Measurements from ENCODE around the gene ARHGAP23. TPM values are rescaled to one million over a fixed set of nuclear protein-coding genes. Genes with fewer than 3 reads are reported as not detected.
A peak's percentile ranks its signal among the peaks of the same experiment; 100 is the strongest.

Gene ARHGAP23
- total and polyA plus RNA-seq, 2 experiments from 2014 or later = 16.0 to 30.0 TPM

- Histone ChIP-seq H3K4me2 (no peak overlapping the region), H4K20me1 (ENCODE audit: insufficient read depth, poor library complexity, severe bottlenecking) (peaks cover 4% of the 10 kb centered on the region), H3K9me2 (replicated peaks; ENCODE audit: insufficient read depth) (no peaks in the 10 kb centered on the region), H3K4me3 (no peak overlapping the region), H3K36me3 (replicated peaks; ENCODE audit: insufficient read depth, low read depth) (no peaks in the 10 kb centered on the region), H3K27ac (no peak overlapping the region), H3K9me3 (ENCODE audit: low read depth) (no peaks in the 10 kb centered on the region), H3K4me1 (ENCODE audit: insufficient read depth) (peaks cover 8% of the 10 kb centered on the region), H3K27me3 (no peaks in the 10 kb centered on the region), H3K79me2 (no peaks in the 10 kb centered on the region), H2AFZ (no peak overlapping the region)
- TF ChIP-seq EZH2 (IDR thresholded peaks at IDR 0.05; ENCODE audit: borderline replicate concordance) = no peak
- TF ChIP-seq CTCF (IDR thresholded peaks at IDR 0.05; ENCODE audit: poor library complexity) = no peak
- TF ChIP-seq EZH2phosphoT487 (IDR thresholded peaks at IDR 0.05; ENCODE audit: low read depth, severe bottlenecking, unreplicated experiment) = no peak
- 53% methylated on average over 5 of the region's 7 CpGs for WGBS (ENCODE audit: low lambda C conversion rate, missing lambda C conversion rate)
- DNase-seq (ENCODE audit: low spot score) = no peak
Observed at GRCh38 chr17:38443356-38444031, 15.2 kb downstream of the ARHGAP23 start.

- Histone ChIP-seq H3K9me3 (ENCODE audit: low read depth) (no peaks in the 10 kb centered on the region), H3K36me3 (replicated peaks; ENCODE audit: insufficient read depth, low read depth) (no peaks in the 10 kb centered on the region), H4K20me1 (ENCODE audit: insufficient read depth, poor library complexity, severe bottlenecking) (peaks cover 4% of the 10 kb centered on the region), H3K27me3 (no peaks in the 10 kb centered on the region), H2AFZ (no peak overlapping the region), H3K9me2 (replicated peaks; ENCODE audit: insufficient read depth) (no peaks in the 10 kb centered on the region), H3K79me2 (no peaks in the 10 kb centered on the region), H3K4me1 (ENCODE audit: insufficient read depth) (peaks cover 15% of the 10 kb centered on the region), H3K27ac (no peak overlapping the region), H3K4me3 (no peak overlapping the region), H3K4me2 (no peak overlapping the region)
- no peak for TF ChIP-seq EZH2 (IDR thresholded peaks at IDR 0.05; ENCODE audit: borderline replicate concordance)
- peak; percentile 86 for TF ChIP-seq CTCF (IDR thresholded peaks at IDR 0.05; ENCODE audit: poor library complexity)
- TF ChIP-seq EZH2phosphoT487 (IDR thresholded peaks at IDR 0.05; ENCODE audit: low read depth, severe bottlenecking, unreplicated experiment) = no peak
- 22% methylated on average over 13 of the region's 14 CpGs for WGBS (ENCODE audit: low lambda C conversion rate, missing lambda C conversion rate)
- DNase-seq (ENCODE audit: low spot score) = peak; percentile 88
Observed at GRCh38 chr17:38444151-38444550, 15.9 kb downstream of the ARHGAP23 start.

GRCh38 chr17:38447502-38448085 lies 19.3 kb downstream of the ARHGAP23 start:
- Histone ChIP-seq H3K4me2 (no peak overlapping the region), H2AFZ (no peak overlapping the region), H4K20me1 (ENCODE audit: insufficient read depth, poor library complexity, severe bottlenecking) (peaks cover 4% of the 10 kb centered on the region), H3K36me3 (replicated peaks; ENCODE audit: insufficient read depth, low read depth) (no peaks in the 10 kb centered on the region), H3K4me3 (no peak overlapping the region), H3K4me1 (ENCODE audit: insufficient read depth) (peaks cover 47% of the 10 kb centered on the region), H3K9me2 (replicated peaks; ENCODE audit: insufficient read depth) (no peaks in the 10 kb centered on the region), H3K27me3 (no peaks in the 10 kb centered on the region), H3K79me2 (peaks cover 4% of the 10 kb centered on the region), H3K9me3 (ENCODE audit: low read depth) (no peaks in the 10 kb centered on the region), H3K27ac (peak overlapping the region; percentile 42)
- DNase-seq (ENCODE audit: low spot score) = no peak
- WGBS (ENCODE audit: low lambda C conversion rate, missing lambda C conversion rate) = 73% methylated on average over 2 of the region's 2 CpGs
- TF ChIP-seq EZH2 (IDR thresholded peaks at IDR 0.05; ENCODE audit: borderline replicate concordance) = no peak
- TF ChIP-seq EZH2phosphoT487 (IDR thresholded peaks at IDR 0.05; ENCODE audit: low read depth, severe bottlenecking, unreplicated experiment) = no peak
- no peak for TF ChIP-seq CTCF (IDR thresholded peaks at IDR 0.05; ENCODE audit: poor library complexity)

Data from hepatocyte (in vitro differentiated cells).